Stomach smooth muscle (tissue), 2 donors: Measurements from ENCODE around the gene ELFN2.
A peak's percentile ranks its signal among the peaks of the same experiment; 100 is the strongest.

Experiments
- H3K27ac ChIP-seq: one replicate; pipeline ENCODE4 v1.7.0; 2013; ENCODE audit warnings: mild to moderate bottlenecking, low read length, inconsistent platforms
- H3K27me3 ChIP-seq, 2 donors: one replicate each; pipeline ENCODE4 v1.7.0; 2013; ENCODE audit warnings: low read length in 2 of 2; ENCODE audit not compliant: insufficient read depth in 2 of 2, control insufficient read depth in 1 of 2
- H3K36me3 ChIP-seq, 2 donors: one replicate each; pipeline ENCODE4 v1.7.0; 2013; ENCODE audit warnings: low read length in 2 of 2; ENCODE audit not compliant: control insufficient read depth in 2 of 2, insufficient read depth in 2 of 2
- H3K4me1 ChIP-seq: one replicate; pipeline ENCODE4 v1.7.0; 2013; ENCODE audit warnings: low read length; ENCODE audit not compliant: control insufficient read depth, insufficient read depth
- H3K4me3 ChIP-seq, 2 donors: one replicate each; pipeline ENCODE4 v1.7.0; 2013; ENCODE audit warnings: low read length in 2 of 2
- H3K9ac ChIP-seq, 2 donors: one replicate each; pipeline ENCODE4 v1.7.0; 2013; ENCODE audit warnings: low read length in 2 of 2, mild to moderate bottlenecking in 1 of 2
- H3K9me3 ChIP-seq, 2 donors: one replicate each; pipeline ENCODE4 v1.7.0; 2013; ENCODE audit warnings: low read length in 2 of 2; ENCODE audit not compliant: control insufficient read depth in 2 of 2
- donor health status: healthy.
- donor health status: Pancreatic carcinoma.

The ELFN2 gene

GRCh38 chr22:37427711-37428635 is 694 bp upstream of the ELFN2 start:
- Histone ChIP-seq H3K36me3 (no peaks in the 10 kb centered on the region), H3K9ac (no peak overlapping the region), H3K4me3 (peak overlapping the region in 1 of 2 donors; percentile 64), H3K4me1 (peaks cover 12% of the 10 kb centered on the region), H3K27me3 (peaks cover 62 to 70% of the 10 kb centered on the region in 2 donors), H3K27ac (no peak overlapping the region), H3K9me3 (peaks cover 0 to 4% of the 10 kb centered on the region in 2 donors)

GRCh38 chr22:37426706-37427134 is 559 bp downstream of the ELFN2 start:
- Histone ChIP-seq H3K4me3 (peak overlapping the region in 1 of 2 donors; percentile 64), H3K27me3 (peaks cover 57 to 66% of the 10 kb centered on the region in 2 donors), H3K27ac (no peak overlapping the region), H3K9me3 (no peaks in the 10 kb centered on the region), H3K9ac (no peak overlapping the region), H3K36me3 (no peaks in the 10 kb centered on the region), H3K4me1 (peaks cover 12% of the 10 kb centered on the region)

- H3K4me3 ChIP-seq = no peak overlapping the region
- H3K9me3 ChIP-seq = no peaks in the 10 kb centered on the region
- no peak overlapping the region for H3K9ac ChIP-seq
- H3K36me3 ChIP-seq = no peaks in the 10 kb centered on the region
- no peak overlapping the region for H3K27ac ChIP-seq
- H3K4me1 ChIP-seq = peaks cover 12% of the 10 kb centered on the region
- H3K27me3 ChIP-seq = peaks cover 58 to 64% of the 10 kb centered on the region in 2 donors
Observed at GRCh38 chr22:37425800-37426705, 1.2 kb downstream of the ELFN2 start.

GRCh38 chr22:37425369-37425768 is 1.9 kb downstream of the ELFN2 start:
- Histone ChIP-seq H3K4me3 (no peak overlapping the region), H3K4me1 (peaks cover 14% of the 10 kb centered on the region), H3K27me3 (peaks cover 59 to 64% of the 10 kb centered on the region in 2 donors), H3K36me3 (no peaks in the 10 kb centered on the region), H3K27ac (no peak overlapping the region), H3K9ac (no peak overlapping the region), H3K9me3 (no peaks in the 10 kb centered on the region)

GRCh38 chr22:37423283-37423682 is 4.0 kb downstream of the ELFN2 start:
- peaks cover 53 to 63% of the 10 kb centered on the region in 2 donors for H3K27me3 ChIP-seq

GRCh38 chr22:37421468-37421877 is 5.8 kb downstream of the ELFN2 start:
- Histone ChIP-seq H3K9ac (no peak overlapping the region), H3K4me1 (peaks cover 4% of the 10 kb centered on the region), H3K9me3 (no peaks in the 10 kb centered on the region), H3K27ac (no peak overlapping the region), H3K27me3 (peaks cover 46 to 50% of the 10 kb centered on the region in 2 donors), H3K36me3 (no peaks in the 10 kb centered on the region), H3K4me3 (no peak overlapping the region)

More at GRCh38 chr22:37423283-37423682, 4.0 kb downstream of the ELFN2 start:
- Histone ChIP-seq H3K27ac (no peak overlapping the region), H3K4me3 (no peak overlapping the region), H3K4me1 (peaks cover 16% of the 10 kb centered on the region), H3K36me3 (no peaks in the 10 kb centered on the region), H3K9me3 (no peaks in the 10 kb centered on the region), H3K9ac (no peak overlapping the region)

- Histone ChIP-seq H3K4me3 (no peak overlapping the region), H3K9me3 (no peaks in the 10 kb centered on the region), H3K4me1 (peaks cover 4% of the 10 kb centered on the region), H3K9ac (no peak overlapping the region), H3K27ac (no peak overlapping the region), H3K36me3 (no peaks in the 10 kb centered on the region), H3K27me3 (peaks cover 43 to 50% of the 10 kb centered on the region in 2 donors)
Observed at GRCh38 chr22:37420686-37421467, 6.4 kb downstream of the ELFN2 start.

GRCh38 chr22:37419969-37420685 is 7.2 kb downstream of the ELFN2 start:
- H3K36me3 ChIP-seq = no peaks in the 10 kb centered on the region
- H3K27me3 ChIP-seq = peaks cover 39 to 48% of the 10 kb centered on the region in 2 donors
- H3K4me3 ChIP-seq = peak overlapping the region in 1 of 2 donors; percentile 55
- peaks cover 4% of the 10 kb centered on the region for H3K4me1 ChIP-seq
- H3K9ac ChIP-seq = no peak overlapping the region
- H3K9me3 ChIP-seq = no peaks in the 10 kb centered on the region
- no peak overlapping the region for H3K27ac ChIP-seq

- peaks cover 4% of the 10 kb centered on the region for H3K4me1 ChIP-seq
- H3K27me3 ChIP-seq = peaks cover 42 to 48% of the 10 kb centered on the region in 2 donors
- no peak overlapping the region for H3K27ac ChIP-seq
- H3K36me3 ChIP-seq = no peaks in the 10 kb centered on the region
- H3K9ac ChIP-seq = no peak overlapping the region
- no peaks in the 10 kb centered on the region for H3K9me3 ChIP-seq
- H3K4me3 ChIP-seq = no peak overlapping the region
Observed at GRCh38 chr22:37419370-37419968, 7.8 kb downstream of the ELFN2 start.
